PC-3 (cell line): ENCODE results near the gene WDFY1.

Experiments
- EZH2 ChIP-seq: fragments of 300-600 bp; sonication (generic); IDR thresholded peaks from one replicate; pipeline ENCODE4 v1.6.1; 2017; ENCODE audit warnings: antibody characterized with exemption, mild to moderate bottlenecking, low read length; ENCODE audit not compliant: unreplicated experiment
- EZH2phosphoT487 ChIP-seq: fragments of 300-600 bp; sonication (generic); IDR thresholded peaks from 2 replicates; pipeline ENCODE4 v1.6.1; 2018; ENCODE audit warnings: mild to moderate bottlenecking, antibody characterized with exemption, low read length, borderline replicate concordance
- TF ChIP-seq, protein P1 (sequence below): fragments of 300-600 bp; sonication (generic); conservative IDR thresholded peaks from 2 replicates; pipeline ENCODE4 v1.5.1; 2017; ENCODE audit warnings: antibody characterized with exemption, low read depth, mild to moderate bottlenecking, low read length

DNA sequence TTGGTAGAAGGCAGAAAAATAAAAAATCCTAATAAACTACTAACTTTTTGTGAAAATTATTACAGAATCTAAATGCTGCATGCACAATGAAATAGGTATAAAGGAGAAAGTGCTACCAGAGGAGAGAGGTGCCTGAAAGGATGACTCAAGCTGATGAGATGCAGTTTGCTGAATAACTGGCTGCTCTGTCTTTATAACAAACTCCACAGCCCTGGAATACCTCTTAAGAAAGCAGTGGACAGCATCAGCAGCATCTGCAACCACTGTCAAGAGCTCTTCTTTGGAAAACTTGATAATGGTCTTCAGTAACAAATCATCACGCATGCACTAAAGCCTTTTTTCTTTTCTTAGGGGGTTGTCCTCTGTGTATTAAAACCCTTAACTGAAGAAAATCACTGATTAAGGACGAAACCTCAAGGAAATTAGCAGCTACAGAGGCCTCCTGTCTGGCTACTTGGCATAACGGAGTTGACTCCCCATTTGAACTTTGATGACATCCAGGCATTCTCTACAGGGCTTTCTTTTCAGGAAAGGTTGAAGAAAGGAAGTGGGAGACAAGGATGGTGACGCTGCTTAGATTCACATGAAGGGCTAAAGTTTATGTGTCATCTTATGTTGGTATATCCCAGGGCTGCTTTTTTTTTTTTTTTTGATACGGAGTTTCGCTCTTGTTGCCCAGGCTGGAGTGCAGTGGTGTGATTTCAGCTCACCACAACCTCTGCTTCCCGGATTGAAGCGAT, 28.8 kb downstream of the WDFY1 start:
- TF ChIP-seq, protein P1, sequence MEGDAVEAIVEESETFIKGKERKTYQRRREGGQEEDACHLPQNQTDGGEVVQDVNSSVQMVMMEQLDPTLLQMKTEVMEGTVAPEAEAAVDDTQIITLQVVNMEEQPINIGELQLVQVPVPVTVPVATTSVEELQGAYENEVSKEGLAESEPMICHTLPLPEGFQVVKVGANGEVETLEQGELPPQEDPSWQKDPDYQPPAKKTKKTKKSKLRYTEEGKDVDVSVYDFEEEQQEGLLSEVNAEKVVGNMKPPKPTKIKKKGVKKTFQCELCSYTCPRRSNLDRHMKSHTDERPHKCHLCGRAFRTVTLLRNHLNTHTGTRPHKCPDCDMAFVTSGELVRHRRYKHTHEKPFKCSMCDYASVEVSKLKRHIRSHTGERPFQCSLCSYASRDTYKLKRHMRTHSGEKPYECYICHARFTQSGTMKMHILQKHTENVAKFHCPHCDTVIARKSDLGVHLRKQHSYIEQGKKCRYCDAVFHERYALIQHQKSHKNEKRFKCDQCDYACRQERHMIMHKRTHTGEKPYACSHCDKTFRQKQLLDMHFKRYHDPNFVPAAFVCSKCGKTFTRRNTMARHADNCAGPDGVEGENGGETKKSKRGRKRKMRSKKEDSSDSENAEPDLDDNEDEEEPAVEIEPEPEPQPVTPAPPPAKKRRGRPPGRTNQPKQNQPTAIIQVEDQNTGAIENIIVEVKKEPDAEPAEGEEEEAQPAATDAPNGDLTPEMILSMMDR, result no peak
- TF ChIP-seq EZH2phosphoT487 (no peak), EZH2 (no peak)
